Neutrophil (primary cell): Measurements from ENCODE around the gene CDKN2AIP.

Experiments
- H3K27ac ChIP-seq: fragments of 200-600 bp; sonication (generic); 2 replicates; pipeline ENCODE4 v1.5.1; 2016; ENCODE audit warnings: mild to moderate bottlenecking, moderate library complexity
- H3K27me3 ChIP-seq: fragments of 200-600 bp; sonication (generic); 2 replicates; pipeline ENCODE4 v1.6.0; 2016; ENCODE audit warnings: mild to moderate bottlenecking
- H3K36me3 ChIP-seq: fragments of 200-600 bp; sonication (generic); 2 replicates; pipeline ENCODE4 v1.5.1; 2017
- H3K4me1 ChIP-seq, 2 experiments: fragments of 200-600 bp in 1 of 2; sonication (generic) in 1 of 2; 1 replicate in 1 of 2; 2 replicates in 1 of 2; pipeline versions ENCODE4 v1.5.1 to v1.6.1; 2013 to 2016; ENCODE audit warnings: low read depth in 1 of 2, low read length in 1 of 2, mild to moderate bottlenecking in 1 of 2, moderate library complexity in 1 of 2; ENCODE audit not compliant: control insufficient read depth in 1 of 2, insufficient read depth in 1 of 2
- H3K4me3 ChIP-seq, 2 experiments: fragments of 200-600 bp in 1 of 2; sonication (generic) in 1 of 2; 1 replicate in 1 of 2; 2 replicates in 1 of 2; pipeline ENCODE4 v1.5.1; 2013 to 2016; ENCODE audit warnings: low read depth in 1 of 2, low read length in 1 of 2, mild to moderate bottlenecking in 1 of 2, moderate library complexity in 1 of 2
- H3K9me3 ChIP-seq: fragments of 200-600 bp; sonication (generic); 2 replicates; pipeline ENCODE4 v1.5.1; 2016
- TF ChIP-seq, protein P1 (sequence below): fragments of 200-600 bp; sonication (generic); IDR thresholded peaks from 2 replicates; pipeline ENCODE4 v1.5.1; 2016; ENCODE audit warnings: antibody characterized with exemption

The CDKN2AIP gene

GRCh38 chr4:183409483-183409882 lies 35.0 kb upstream of the CDKN2AIP start:
- TF ChIP-seq, protein P1, sequence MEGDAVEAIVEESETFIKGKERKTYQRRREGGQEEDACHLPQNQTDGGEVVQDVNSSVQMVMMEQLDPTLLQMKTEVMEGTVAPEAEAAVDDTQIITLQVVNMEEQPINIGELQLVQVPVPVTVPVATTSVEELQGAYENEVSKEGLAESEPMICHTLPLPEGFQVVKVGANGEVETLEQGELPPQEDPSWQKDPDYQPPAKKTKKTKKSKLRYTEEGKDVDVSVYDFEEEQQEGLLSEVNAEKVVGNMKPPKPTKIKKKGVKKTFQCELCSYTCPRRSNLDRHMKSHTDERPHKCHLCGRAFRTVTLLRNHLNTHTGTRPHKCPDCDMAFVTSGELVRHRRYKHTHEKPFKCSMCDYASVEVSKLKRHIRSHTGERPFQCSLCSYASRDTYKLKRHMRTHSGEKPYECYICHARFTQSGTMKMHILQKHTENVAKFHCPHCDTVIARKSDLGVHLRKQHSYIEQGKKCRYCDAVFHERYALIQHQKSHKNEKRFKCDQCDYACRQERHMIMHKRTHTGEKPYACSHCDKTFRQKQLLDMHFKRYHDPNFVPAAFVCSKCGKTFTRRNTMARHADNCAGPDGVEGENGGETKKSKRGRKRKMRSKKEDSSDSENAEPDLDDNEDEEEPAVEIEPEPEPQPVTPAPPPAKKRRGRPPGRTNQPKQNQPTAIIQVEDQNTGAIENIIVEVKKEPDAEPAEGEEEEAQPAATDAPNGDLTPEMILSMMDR = no peak
- no peaks in the 10 kb centered on the region for H3K9me3 ChIP-seq

DNA sequence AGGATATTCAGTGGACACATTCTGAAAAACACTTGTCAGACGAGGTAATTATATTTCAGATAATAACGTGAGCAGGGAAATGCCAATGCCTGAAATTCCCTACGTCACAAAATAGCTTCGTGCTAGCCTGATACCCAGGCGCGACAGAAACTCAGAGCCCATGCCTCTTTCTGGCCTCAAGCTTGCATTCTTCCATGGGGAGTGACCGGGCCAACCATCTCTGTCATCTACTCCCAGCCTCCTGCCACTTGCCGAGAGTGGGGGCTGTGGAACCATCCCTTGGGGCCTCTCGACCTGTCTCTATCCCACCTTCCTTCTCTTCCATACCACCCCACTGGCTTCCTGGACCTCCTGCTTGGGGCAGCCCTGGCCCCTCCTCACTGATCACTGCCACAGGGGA lies 34.5 kb upstream of the CDKN2AIP start:
- H3K4me1 ChIP-seq = peaks cover 6 to 9% of the 10 kb centered on the region in 2 experiments
- no peaks in the 10 kb centered on the region for H3K36me3 ChIP-seq
- H3K27me3 ChIP-seq = no peaks in the 10 kb centered on the region
- H3K9me3 ChIP-seq = no peaks in the 10 kb centered on the region
- H3K27ac ChIP-seq = no peak overlapping the region
- H3K4me3 ChIP-seq = no peak overlapping the region
- TF ChIP-seq, protein P1 = no peak

More at GRCh38 chr4:183409483-183409882, 35.0 kb upstream of the CDKN2AIP start:
- no peak overlapping the region for H3K4me3 ChIP-seq
- H3K36me3 ChIP-seq = no peaks in the 10 kb centered on the region
- H3K27me3 ChIP-seq = no peaks in the 10 kb centered on the region
- no peak overlapping the region for H3K27ac ChIP-seq
- H3K4me1 ChIP-seq = peaks cover 6 to 9% of the 10 kb centered on the region in 2 experiments

- TF ChIP-seq, protein P1 = no peak
- no peak overlapping the region for H3K27ac ChIP-seq
- no peak overlapping the region for H3K4me3 ChIP-seq
- H3K27me3 ChIP-seq = no peaks in the 10 kb centered on the region
- H3K4me1 ChIP-seq = peaks cover 6 to 9% of the 10 kb centered on the region in 2 experiments
- no peaks in the 10 kb centered on the region for H3K9me3 ChIP-seq
- no peaks in the 10 kb centered on the region for H3K36me3 ChIP-seq
Observed at GRCh38 chr4:183411291-183411861, 33.1 kb upstream of the CDKN2AIP start.

GRCh38 chr4:183412821-183413220 lies 31.6 kb upstream of the CDKN2AIP start:
- Histone ChIP-seq H3K27ac (no peak overlapping the region), H3K36me3 (no peaks in the 10 kb centered on the region), H3K4me3 (no peak overlapping the region), H3K4me1 (no peaks in the 10 kb centered on the region), H3K27me3 (no peaks in the 10 kb centered on the region), H3K9me3 (no peaks in the 10 kb centered on the region)
- TF ChIP-seq, protein P1 = no peak

DNA sequence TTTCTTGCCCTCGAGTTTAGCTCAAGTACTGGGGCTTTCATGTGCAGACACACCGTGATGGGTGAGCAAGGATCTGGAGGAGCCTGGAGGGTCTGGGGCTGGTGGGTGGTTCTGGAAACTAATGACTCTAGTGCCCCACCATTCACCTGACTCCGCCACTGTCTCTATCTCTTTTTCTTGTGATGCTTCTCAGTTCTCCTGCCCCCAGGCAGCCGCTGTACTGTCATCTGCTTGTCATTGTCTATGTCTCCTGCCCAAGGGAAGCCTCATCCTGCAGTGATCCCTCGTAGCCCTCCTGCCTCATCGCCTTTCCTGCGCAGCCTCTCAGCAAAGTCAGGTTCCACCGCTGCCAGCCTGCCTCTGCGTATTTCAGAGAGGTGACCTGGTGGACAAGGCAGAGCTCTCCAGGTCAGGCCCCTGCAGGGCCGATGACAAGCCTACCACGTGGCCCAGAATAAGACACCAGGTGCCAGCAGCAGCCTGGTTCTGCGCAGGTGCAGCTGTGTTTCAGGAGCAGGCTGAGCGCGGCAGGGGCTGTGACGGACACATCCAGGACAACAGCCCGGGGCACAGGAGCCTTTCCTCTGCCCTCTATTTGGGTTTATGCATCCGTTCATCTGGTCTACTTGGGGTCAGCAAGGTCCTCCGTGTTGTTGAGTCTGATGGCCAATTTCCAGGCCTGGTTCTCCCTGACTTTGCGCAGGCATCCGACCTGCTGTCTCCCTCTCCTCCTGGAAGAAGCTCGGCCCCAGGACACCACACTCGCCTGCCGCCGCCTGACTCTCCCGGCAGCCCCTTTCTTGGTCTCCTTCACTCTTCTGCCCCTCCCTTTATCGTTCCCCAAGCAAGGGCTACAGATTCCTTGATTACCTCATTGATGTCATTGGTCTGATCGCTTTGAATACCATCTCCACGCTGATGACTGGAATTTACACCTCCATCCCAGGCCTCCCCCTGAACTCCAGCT lies 30.9 kb upstream of the CDKN2AIP start:
- TF ChIP-seq, protein P1 = no peak
- Histone ChIP-seq H3K27me3 (no peaks in the 10 kb centered on the region), H3K4me1 (no peaks in the 10 kb centered on the region), H3K4me3 (no peak overlapping the region), H3K9me3 (no peaks in the 10 kb centered on the region), H3K27ac (no peak overlapping the region), H3K36me3 (no peaks in the 10 kb centered on the region)
